ENCODE data around the gene ZHX3.

ZHX3 gene

GRCh38 chr20:41228858-41229257 is 88.7 kb downstream of the ZHX3 start:
- DNase-seq (ENCODE audit: low read depth in 3 of 3, low spot score in 1 of 3): no peak

DNA sequence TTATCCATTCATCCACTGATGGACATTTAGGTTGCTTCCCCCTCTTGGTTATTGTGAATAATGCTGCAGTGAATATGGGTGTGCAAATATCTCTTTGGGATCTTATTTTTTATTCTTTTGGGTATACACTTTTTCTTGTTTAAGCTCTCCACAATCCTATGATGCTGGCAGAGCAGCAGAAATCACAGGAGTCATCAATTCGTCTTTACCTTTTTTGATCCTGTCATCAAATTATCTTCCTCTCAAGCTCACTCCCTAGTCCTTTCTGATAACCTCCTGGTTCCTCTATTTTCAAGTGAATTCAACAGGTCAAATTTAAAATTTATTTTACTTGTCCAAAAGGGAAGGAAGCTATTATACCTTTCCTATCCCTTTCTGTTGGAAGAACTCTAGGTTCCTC is 91.1 kb downstream of the ZHX3 start:
- DNase-seq (ENCODE audit: low read depth in 3 of 3, low spot score in 1 of 3): no peak

DNA sequence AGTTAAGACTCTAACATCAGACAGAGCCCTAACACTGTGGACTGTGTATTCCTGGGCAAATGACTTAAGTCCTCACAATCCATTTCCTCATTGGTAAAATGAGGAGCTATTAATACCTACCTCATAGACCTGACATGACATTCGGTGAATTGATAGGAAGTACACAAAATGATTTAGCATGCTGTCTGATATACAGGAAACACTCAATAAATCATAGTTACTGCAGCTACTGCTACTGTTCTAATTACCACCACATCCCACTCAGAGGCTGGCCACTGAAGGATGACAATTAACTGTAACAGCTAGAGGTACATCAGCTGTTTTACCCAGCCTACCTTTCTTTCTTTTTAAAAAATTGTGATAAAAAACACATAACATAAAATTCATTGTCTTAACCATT is 92.4 kb downstream of the ZHX3 start:
- no peak for DNase-seq (ENCODE audit: low read depth in 3 of 3, low spot score in 1 of 3)

GRCh38 chr20:41224281-41224680 is 93.2 kb downstream of the ZHX3 start:
- DNase-seq (ENCODE audit: low read depth in 3 of 3, low spot score in 1 of 3): no peak

GRCh38 chr20:41223112-41223511 is 94.4 kb downstream of the ZHX3 start:
- no peak for DNase-seq (ENCODE audit: low read depth in 3 of 3, low spot score in 1 of 3)

DNA sequence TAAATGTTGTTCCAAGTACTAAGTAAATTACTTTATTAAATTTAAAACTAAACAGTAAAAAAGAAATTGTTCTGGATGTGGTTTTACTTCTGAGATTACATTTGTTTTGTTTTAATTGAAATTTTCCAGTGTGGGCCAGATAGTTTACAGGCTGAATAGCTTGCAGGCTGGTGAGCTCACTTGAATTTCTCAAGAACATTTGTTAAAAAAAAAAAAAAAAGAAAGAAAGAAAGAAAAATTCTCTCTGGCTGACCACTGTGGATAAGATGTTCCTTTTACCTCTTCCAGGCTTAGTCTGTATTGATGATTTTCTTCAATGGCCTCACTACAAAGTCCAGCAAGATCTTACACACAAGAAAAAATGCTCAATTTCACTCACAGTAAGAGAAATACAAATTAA is 94.8 kb downstream of the ZHX3 start:
- no peak for DNase-seq (ENCODE audit: low read depth in 3 of 3, low spot score in 1 of 3)

DNA sequence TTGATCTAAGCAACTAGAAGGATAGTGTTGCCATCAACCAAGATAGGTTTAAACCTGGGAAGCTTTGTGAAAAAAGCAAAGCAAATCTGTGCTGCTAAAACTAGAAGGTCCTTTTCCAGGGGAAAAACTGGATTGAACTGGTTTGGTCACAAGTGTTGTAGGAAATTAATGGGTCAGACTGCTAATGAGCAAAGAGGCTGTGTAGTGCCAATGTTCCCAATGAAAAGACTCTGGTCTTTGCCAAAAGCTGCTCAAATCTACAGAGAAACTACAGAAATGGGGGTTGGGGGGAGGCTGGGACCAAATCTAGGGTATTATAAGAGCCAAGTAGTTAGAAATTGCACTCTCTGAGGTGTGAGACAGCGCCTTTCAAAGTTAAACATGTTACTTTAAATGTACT is 95.2 kb downstream of the ZHX3 start:
- no peak for DNase-seq (ENCODE audit: low read depth in 3 of 3, low spot score in 1 of 3)

DNA sequence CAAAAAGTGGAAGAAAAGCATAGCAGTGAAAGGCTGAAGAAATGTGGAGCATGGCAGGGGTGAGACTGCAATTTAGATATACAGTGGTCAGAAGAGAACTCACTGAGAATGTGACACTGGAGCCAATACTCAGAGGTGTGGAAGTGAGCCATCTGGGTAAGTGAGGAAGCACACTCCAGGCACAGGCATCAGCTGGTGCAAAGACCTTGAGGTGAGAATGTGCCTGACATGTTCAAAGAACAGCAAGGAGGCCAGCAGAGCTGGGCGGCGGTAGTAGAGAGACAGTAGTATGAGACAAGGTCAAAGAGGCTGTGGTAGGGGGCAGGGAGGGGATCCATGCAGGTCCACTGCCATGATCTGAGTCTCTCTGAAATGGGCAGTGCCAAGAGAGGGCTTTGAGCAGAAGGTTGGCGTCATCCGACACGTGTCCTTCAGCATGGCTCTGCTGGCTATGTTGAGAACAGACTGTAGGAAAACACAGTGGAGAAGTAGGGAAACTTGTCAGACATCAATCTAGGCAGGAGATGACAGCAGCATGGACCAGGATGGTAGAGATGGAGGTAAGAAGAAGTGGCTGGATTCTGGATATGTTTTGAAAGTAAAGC is 95.8 kb downstream of the ZHX3 start:
- DNase-seq (ENCODE audit: low read depth in 3 of 3, low spot score in 1 of 3): no peak

GRCh38 chr20:41219824-41220223 is 97.7 kb downstream of the ZHX3 start:
- no peak for DNase-seq (ENCODE audit: low read depth in 3 of 3, low spot score in 1 of 3)

- no peak for DNase-seq (ENCODE audit: low read depth in 3 of 3, low spot score in 1 of 3)
Measured at GRCh38 chr20:41218466-41218865, 99.1 kb downstream of the ZHX3 start.

DNA sequence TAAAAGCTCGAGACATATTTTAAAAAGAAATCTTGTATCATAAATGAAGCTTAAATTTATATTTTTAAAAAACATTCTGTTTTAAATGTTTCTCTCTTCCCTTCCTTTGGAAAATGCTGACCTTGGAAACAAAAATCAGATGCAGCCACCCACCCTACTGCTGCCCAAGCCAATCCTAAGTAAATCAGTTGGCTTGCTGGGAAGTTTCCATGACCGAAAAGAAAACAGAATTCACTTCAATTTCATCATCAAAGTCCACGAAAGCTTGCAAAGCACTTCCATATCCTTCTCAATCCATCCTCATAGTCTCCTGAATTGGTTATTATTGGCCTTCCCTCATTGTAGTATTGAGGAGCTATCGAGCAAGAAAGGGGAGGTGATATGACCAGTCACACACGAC is 100.1 kb downstream of the ZHX3 start:
- no peak for DNase-seq (ENCODE audit: low read depth in 3 of 3, low spot score in 1 of 3)

GRCh38 chr20:41214666-41215065 is 102.9 kb downstream of the ZHX3 start:
- no peak for DNase-seq (ENCODE audit: low read depth in 3 of 3, low spot score in 1 of 3)

- DNase-seq (ENCODE audit: low read depth in 3 of 3, low spot score in 1 of 3): no peak
Measured at GRCh38 chr20:41214202-41214601, 103.3 kb downstream of the ZHX3 start.

- DNase-seq (ENCODE audit: low read depth in 3 of 3, low spot score in 1 of 3): no peak
Measured at GRCh38 chr20:41213150-41213820, 104.2 kb downstream of the ZHX3 start.

DNA sequence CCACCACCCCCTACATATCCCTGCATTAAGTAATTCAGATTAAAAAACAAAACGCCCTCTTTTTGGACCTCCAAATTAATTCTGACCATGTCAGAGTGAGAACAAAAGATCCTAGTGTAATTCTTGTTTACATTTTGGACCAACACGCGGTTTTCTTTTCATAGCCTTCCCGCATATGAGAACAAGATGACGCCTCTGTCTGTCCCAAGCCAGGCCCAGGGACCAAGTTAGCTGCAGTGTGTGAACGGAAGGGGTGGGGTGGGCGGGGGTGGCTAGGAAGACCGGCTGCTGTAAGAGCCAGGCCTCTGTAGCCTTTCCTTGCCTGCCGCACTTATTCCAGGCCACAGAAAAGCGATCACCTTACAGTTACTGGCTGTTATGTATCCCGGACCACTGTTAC is 112.2 kb downstream of the ZHX3 start:
- DNase-seq (ENCODE audit: low read depth in 3 of 3, low spot score in 1 of 3): no peak

- no peak for DNase-seq (ENCODE audit: low read depth in 3 of 3, low spot score in 1 of 3)
Measured at GRCh38 chr20:41204304-41205265, 112.9 kb downstream of the ZHX3 start.

- DNase-seq (ENCODE audit: low read depth in 3 of 3, low spot score in 1 of 3): no peak
Measured at GRCh38 chr20:41203660-41204059, 113.9 kb downstream of the ZHX3 start.

DNA sequence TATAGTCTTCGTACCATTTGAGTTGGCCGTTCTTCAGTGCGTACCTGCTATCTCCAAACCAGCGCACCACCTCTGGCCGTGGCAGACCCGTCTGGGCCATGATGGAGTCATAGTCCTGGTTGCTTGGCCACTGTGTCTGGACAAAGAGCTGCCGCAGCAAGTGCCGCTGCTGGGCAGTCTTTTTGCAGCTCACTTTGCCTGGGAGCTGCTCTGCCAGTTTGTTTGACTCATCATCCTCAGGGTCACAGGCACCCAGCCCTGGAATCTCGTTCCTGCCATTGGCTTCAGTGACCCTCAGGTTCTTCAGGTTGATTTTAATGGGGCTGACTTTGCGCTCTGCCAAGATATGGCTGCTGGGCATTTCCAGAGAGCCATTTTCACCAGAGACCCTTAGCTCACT is 115.1 kb downstream of the ZHX3 start:
- no peak for DNase-seq (ENCODE audit: low read depth in 3 of 3, low spot score in 1 of 3)

DNA sequence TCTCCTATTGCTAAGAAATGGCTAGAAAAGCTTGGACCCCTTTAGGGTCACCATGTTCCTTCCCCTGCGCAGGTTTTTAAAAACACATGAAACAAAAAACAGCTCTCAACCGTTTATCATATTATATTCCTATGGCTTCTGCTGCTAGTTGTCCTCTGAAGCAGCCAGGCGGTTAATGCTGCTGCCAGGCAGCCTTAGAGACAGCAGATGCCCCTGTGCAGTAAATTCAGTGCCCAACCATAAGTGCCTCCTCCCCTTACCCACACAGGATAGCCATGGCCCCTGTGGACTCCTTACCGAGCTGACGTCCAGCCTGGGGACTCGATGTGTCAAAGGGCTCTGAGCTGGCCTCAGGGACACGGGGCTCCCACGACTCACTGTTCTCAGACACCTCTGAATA is 115.8 kb downstream of the ZHX3 start:
- DNase-seq (ENCODE audit: low read depth in 3 of 3, low spot score in 1 of 3): no peak

- DNase-seq (ENCODE audit: low read depth in 3 of 3, low spot score in 1 of 3): no peak
Measured at GRCh38 chr20:41200446-41201202, 116.9 kb downstream of the ZHX3 start.

GRCh38 chr20:41198443-41198842 is 119.1 kb downstream of the ZHX3 start:
- DNase-seq (ENCODE audit: low read depth in 3 of 3, low spot score in 1 of 3): no peak
